HCT116 (cell line): ENCODE data around the gene CSNK1G2. TPM values are rescaled to one million over a fixed set of nuclear protein-coding genes. Genes with fewer than 3 reads are reported as not detected.
A peak's percentile ranks its signal among the peaks of the same experiment; 100 is the strongest.

ENCODE experiments used
- ATAC-seq: fragments of 200-7000 bp; cut with Tn5 transposase; 2 replicates; pipeline ENCODE4 v1.9.1; 2020; ENCODE audit warnings: mild to moderate bottlenecking, moderate library complexity
- BruUV-seq: library from RNA; stranded (reverse); fragments of 400-500 nt; replicated peaks from 2 replicates; lab custom pipeline; 2021; lab: Mats Ljungman, UMichigan
- CTCF ChIA-PET: fragments of 300-600 bp; sonication (Branson Sonifier 250); formaldehyde crosslinking; loops from one replicate; lab custom pipeline; 2021; ENCODE audit warnings: antibody characterized with exemption; lab: Charles Lee
- POLR2A ChIA-PET: fragments of 300-600, 350-600 bp; sonication (Branson Sonifier 250); formaldehyde crosslinking; loops from one replicate; lab custom pipeline; 2021; ENCODE audit warnings: antibody characterized with exemption; lab: Charles Lee
- RAD21 ChIA-PET, 2 experiments: fragments of 300-600 bp; sonication (Branson Sonifier 250); formaldehyde crosslinking; loops; one replicate each; lab custom pipeline; 2023; ENCODE audit warnings: low total read pairs in 2 of 2; ENCODE audit not compliant: uncharacterized antibody in 2 of 2, unreplicated experiment in 2 of 2, low non-redundant PET in 1 of 2; lab: Charles Lee
- DNase-seq: peaks from one replicate; pipeline ENCODE4 v3.0.0-alpha.2; 2010; ENCODE audit warnings: low read depth, low spot score
- H2AFZ ChIP-seq: fragments of 200-600 bp; shearing (Covaris generic), sonication (generic); 2 replicates; pipeline ENCODE4 v1.6.1; 2017; ENCODE audit warnings: low read depth, mixed run types, mixed read lengths, antibody characterized with exemption, low read length; ENCODE audit not compliant: poor library complexity, severe bottlenecking
- H3K27ac ChIP-seq: 2 replicates; pipeline ENCODE4 v1.5.1; 2012; ENCODE audit warnings: low read depth, low read length
- H3K27me3 ChIP-seq: fragments of 200-600 bp; sonication (generic); 2 replicates; pipeline ENCODE4 v1.6.1; 2016; ENCODE audit warnings: mixed run types, low read length, mixed read lengths; ENCODE audit not compliant: insufficient read depth
- H3K36me3 ChIP-seq, 2 experiments: fragments of 200-500 bp in 1 of 2; fragments of 200-600 bp in 1 of 2; sonication (Bioruptor generic) in 1 of 2; sonication (generic) in 1 of 2; 2 replicates each; pipeline versions ENCODE4 v1.5.1 to v1.6.1; 2014 to 2016; ENCODE audit warnings: low read length in 2 of 2, inconsistent platforms in 1 of 2, mixed read lengths in 1 of 2, mixed run types in 1 of 2; ENCODE audit not compliant: insufficient read depth in 2 of 2, control insufficient read depth in 1 of 2
- H3K4me1 ChIP-seq, 2 experiments: fragments of 200-600 bp in 1 of 2; sonication (generic) in 1 of 2; 2 replicates each; pipeline versions ENCODE4 v1.5.1 to v1.6.1; 2012 to 2017; ENCODE audit warnings: low read length in 2 of 2, inconsistent platforms in 1 of 2, mild to moderate bottlenecking in 1 of 2, mixed read lengths in 1 of 2, mixed run types in 1 of 2, moderate library complexity in 1 of 2; ENCODE audit not compliant: insufficient read depth in 2 of 2, control insufficient read depth in 1 of 2
- H3K4me2 ChIP-seq: fragments of 200-600 bp; sonication (generic); 2 replicates; pipeline ENCODE4 v1.6.1; 2017; ENCODE audit warnings: mixed run types, low read length, mixed read lengths
- H3K4me3 ChIP-seq, 2 experiments: fragments of 200-600 bp in 1 of 2; sonication (generic) in 1 of 2; replicated peaks in 1 of 2; 2 replicates each; pipeline ENCODE4 v1.5.1; 2011 to 2016; ENCODE audit warnings: low read length in 2 of 2, control low read depth in 1 of 2, low read depth in 1 of 2, mild to moderate bottlenecking in 1 of 2, mixed read lengths in 1 of 2, mixed run types in 1 of 2
- H3K79me2 ChIP-seq: fragments of 200-600 bp; sonication (generic); 2 replicates; pipeline ENCODE4 v1.6.1; 2017; ENCODE audit warnings: mild to moderate bottlenecking, mixed run types, low read length, moderate library complexity, mixed read lengths; ENCODE audit not compliant: insufficient read depth
- H3K9ac ChIP-seq: fragments of 200-600 bp; sonication (generic); 2 replicates; pipeline ENCODE4 v1.6.1; 2016; ENCODE audit warnings: low read length, mixed read lengths
- H3K9me2 ChIP-seq: fragments of 200-600 bp; sonication (generic), shearing (Covaris generic); 2 replicates; pipeline ENCODE4 v1.6.1; 2017; ENCODE audit warnings: mixed run types, mild to moderate bottlenecking, moderate library complexity; ENCODE audit not compliant: insufficient read depth
- H3K9me3 ChIP-seq, 2 experiments: fragments of 200-500 bp in 1 of 2; fragments of 200-600 bp in 1 of 2; sonication (Bioruptor generic) in 1 of 2; sonication (generic) in 1 of 2; 2 replicates each; pipeline ENCODE4 v1.6.1; 2014 to 2017; ENCODE audit warnings: low read length in 2 of 2, mixed read lengths in 2 of 2, inconsistent platforms in 1 of 2, low read depth in 1 of 2, mild to moderate bottlenecking in 1 of 2, mixed run types in 1 of 2, moderate library complexity in 1 of 2; ENCODE audit not compliant: control insufficient read depth in 1 of 2, insufficient read depth in 1 of 2
- H4K20me1 ChIP-seq: fragments of 200-600 bp; sonication (generic), shearing (Covaris generic); 2 replicates; pipeline ENCODE4 v1.6.1; 2017; ENCODE audit warnings: mixed run types, mild to moderate bottlenecking, moderate library complexity; ENCODE audit not compliant: insufficient read depth
- CTCF ChIP-seq, 3 experiments: fragments of 200-600 bp in 1 of 3; sonication (generic) in 1 of 3; IDR thresholded peaks in 2 of 3; conservative IDR thresholded peaks in 1 of 3; 2 replicates each; pipeline ENCODE4 v1.5.1; 2012 to 2017; ENCODE audit warnings: low read depth in 2 of 3, low read length in 2 of 3, antibody characterized with exemption in 1 of 3, borderline replicate concordance in 1 of 3, control low read depth in 1 of 3, mild to moderate bottlenecking in 1 of 3, mixed read lengths in 1 of 3, mixed run types in 1 of 3, moderate library complexity in 1 of 3; ENCODE audit not compliant: insufficient read depth in 1 of 3
- POLR2AphosphoS5 ChIP-seq: IDR thresholded peaks from 2 replicates; pipeline ENCODE4 v1.6.1; 2011; ENCODE audit warnings: mild to moderate bottlenecking, low read depth, low read length, moderate library complexity
- ZBTB33 ChIP-seq: IDR thresholded peaks from 2 replicates; pipeline ENCODE4 v1.6.1; 2011; ENCODE audit warnings: mild to moderate bottlenecking, low read length, moderate library complexity; ENCODE audit not compliant: insufficient replicate concordance; ENCODE audit errors: extremely low read depth
- intact Hi-C: fragments of 100-400 bp; cut with micrococcal nuclease; formaldehyde crosslinking; loops from 2 replicates; pipeline ENCODE4 v1.10.0; 2022
- total RNA-seq: library from RNA; stranded (reverse); gene quantifications from one replicate; pipeline ENCODE4 v1.2.1, GENCODE V29; 2021; ENCODE audit not compliant: unreplicated experiment

Gene CSNK1G2
- total RNA-seq, 1 experiment from 2014 or later = 97.9 TPM

GRCh38 chr19:2011169-2011568 is 70.2 kb downstream of the CSNK1G2 start:
- intact Hi-C loops = no loop called here
- TF ChIP-seq ZBTB33 (no peak), POLR2AphosphoS5 (peak; percentile 12; the same call in 1 of the 2 replicates)
- POLR2A ChIA-PET = no interaction called here
- Histone ChIP-seq H3K9me3 (no peaks in the 10 kb centered on the region), H2AFZ (no peak overlapping the region), H3K9me2 (no peaks in the 10 kb centered on the region), H4K20me1 (no peaks in the 10 kb centered on the region), H3K27me3 (no peaks in the 10 kb centered on the region), H3K4me3 (no peak overlapping the region), H3K4me2 (no peak overlapping the region), H3K36me3 (no peaks in the 10 kb centered on the region; a peak in 1 of 4 replicates), H3K27ac (no peak overlapping the region), H3K4me1 (peaks cover 2 to 13% of the 10 kb centered on the region in 2 experiments; a peak in 3 of 4 replicates), H3K9ac (no peak overlapping the region), H3K79me2 (peaks cover 40% of the 10 kb centered on the region)
- CTCF ChIA-PET = interaction anchor here (0.5 kb wide), 1 partner anchor 150 kb away, joined by 3 read pairs; no protein-coding TSS in a partner anchor
- RAD21 ChIA-PET = no interaction called here
- DNase-seq (no peak), ATAC-seq (no peak)
- no TSS peak for BruUV-seq

GRCh38 chr19:2012941-2013682 is 72.1 kb downstream of the CSNK1G2 start:
- Histone ChIP-seq H3K9me2 (no peaks in the 10 kb centered on the region), H3K9ac (no peak overlapping the region), H3K4me2 (no peak overlapping the region), H3K36me3 (no peaks in the 10 kb centered on the region; a peak in 1 of 4 replicates)
- POLR2A ChIA-PET = no interaction called here
- TF ChIP-seq CTCF (IDR thresholded peaks at IDR 0.05 in 2 of 3, conservative IDR thresholded peaks at IDR 0.05 in 1 of 3; ENCODE audit: borderline replicate concordance in 1 of 3, insufficient read depth in 1 of 3, low read depth in 2 of 3, low read length in 2 of 3) = no peak
- TF ChIP-seq, all 23 proteins: peak for 0
- ChIA-PET CTCF (no interaction called here), RAD21 (no interaction called here)
- intact Hi-C loops = no loop called here
- H4K20me1 ChIP-seq = no peaks in the 10 kb centered on the region
- H3K79me2 ChIP-seq = peaks cover 38% of the 10 kb centered on the region
- no peaks in the 10 kb centered on the region for H3K27me3 ChIP-seq
- H3K4me1 ChIP-seq = peaks cover 6 to 18% of the 10 kb centered on the region in 2 experiments; a peak in 3 of 4 replicates
- DNase-seq (no peak), ATAC-seq (no peak)
- no peaks in the 10 kb centered on the region for H3K9me3 ChIP-seq
- BruUV-seq = no TSS peak
- H2AFZ ChIP-seq = no peak overlapping the region
- H3K27ac ChIP-seq = no peak overlapping the region
- H3K4me3 ChIP-seq = no peak overlapping the region
